GM19328 (cell line): ENCODE measurements around the gene APLNR.
A peak's percentile ranks its signal among the peaks of the same experiment; 100 is the strongest.
"Not testable (repeated sequence)": the region's sequence is repeated elsewhere in the genome, so short reads cannot be mapped to it uniquely, and the experiment has no call there.

ENCODE experiments used
- ATAC-seq: cut with Tn5 transposase; IDR thresholded peaks from one replicate; pipeline ENCODE4 v1.9.1; 2021; ENCODE audit warnings: mild to moderate bottlenecking, moderate library complexity; ENCODE audit not compliant: unreplicated experiment

APLNR gene

GRCh38 chr11:57237204-57237681 lies at the start of gene APLNR:
APLNR (minus strand) TSS chr11:57237250; CDS start chr11:57237004, 246 bp downstream.
- no peak for ATAC-seq

- no peak for ATAC-seq
Observed at GRCh38 chr11:57283231-57283990, 46.4 kb upstream of the APLNR start.

GRCh38 chr11:57281546-57281945 lies 44.5 kb upstream of the APLNR start:
- not testable (repeated sequence) for ATAC-seq

GRCh38 chr11:57279116-57279515 lies 42.1 kb upstream of the APLNR start:
- ATAC-seq: no peak

- ATAC-seq: no peak
Observed at GRCh38 chr11:57278721-57279095, 41.7 kb upstream of the APLNR start.

GRCh38 chr11:57277845-57278720 lies 41.0 kb upstream of the APLNR start:
- peak; percentile 79 for ATAC-seq

- no peak for ATAC-seq
Observed at GRCh38 chr11:57276971-57277675, 40.1 kb upstream of the APLNR start.

GRCh38 chr11:57276169-57276970 lies 39.3 kb upstream of the APLNR start:
- no peak for ATAC-seq

- no peak for ATAC-seq
Observed at GRCh38 chr11:57275582-57275981, 38.5 kb upstream of the APLNR start.

- no peak for ATAC-seq
Observed at GRCh38 chr11:57274904-57275498, 38.0 kb upstream of the APLNR start.

- no peak for ATAC-seq
Observed at GRCh38 chr11:57273448-57274058, 36.5 kb upstream of the APLNR start.

- no peak for ATAC-seq
Observed at GRCh38 chr11:57269571-57270021, 32.5 kb upstream of the APLNR start.

- no peak for ATAC-seq
Observed at GRCh38 chr11:57266157-57266556, 29.1 kb upstream of the APLNR start.

- ATAC-seq: no peak
Observed at GRCh38 chr11:57263351-57263750, 26.3 kb upstream of the APLNR start.

GRCh38 chr11:57262157-57262556 lies 25.1 kb upstream of the APLNR start:
- ATAC-seq: no peak

- no peak for ATAC-seq
Observed at GRCh38 chr11:57260937-57261783, 24.1 kb upstream of the APLNR start.

- no peak for ATAC-seq
Observed at GRCh38 chr11:57256119-57256518, 19.1 kb upstream of the APLNR start.

- no peak for ATAC-seq
Observed at GRCh38 chr11:57255618-57256017, 18.6 kb upstream of the APLNR start.

- no peak for ATAC-seq
Observed at GRCh38 chr11:57254631-57255030, 17.6 kb upstream of the APLNR start.
